NCI-H526 treated with DMSO at 0.1 percent for 48 hours (cell line): ENCODE results near the gene CEND1.

ENCODE experiments used
- DNase-seq: peaks from one replicate; lab custom pipeline; 2025; lab: John Stamatoyannopoulos, UW

CEND1 gene

GRCh38 chr11:811446-812245, 21.8 kb upstream of the CEND1 start:
- no peak for DNase-seq

GRCh38 chr11:810040-810567, 20.2 kb upstream of the CEND1 start:
- DNase-seq = no peak

GRCh38 chr11:809287-810039, 19.6 kb upstream of the CEND1 start, which contains the start of gene RPLP2:
Gene RPLP2 (plus strand): TSS chr11:809967. CDS start chr11:810235, 268 bp downstream.
- DNase-seq = peak; percentile 98

- DNase-seq = no peak
Measured at GRCh38 chr11:808427-809286, 18.8 kb upstream of the CEND1 start.

GRCh38 chr11:804599-804964, 14.7 kb upstream of the CEND1 start:
- DNase-seq = no peak

- peak; percentile 81 for DNase-seq
Measured at GRCh38 chr11:803770-804598, 14.1 kb upstream of the CEND1 start.

- no peak for DNase-seq
Measured at GRCh38 chr11:803467-803742, 13.5 kb upstream of the CEND1 start.

GRCh38 chr11:802693-803466, 13.0 kb upstream of the CEND1 start:
- no peak for DNase-seq

GRCh38 chr11:802018-802617, 12.2 kb upstream of the CEND1 start:
- no peak for DNase-seq

GRCh38 chr11:801097-801780, 11.3 kb upstream of the CEND1 start:
- no peak for DNase-seq

- DNase-seq = no peak
Measured at GRCh38 chr11:800473-800872, 10.6 kb upstream of the CEND1 start.

- no peak for DNase-seq
Measured at GRCh38 chr11:799641-800316, 9.9 kb upstream of the CEND1 start.

- DNase-seq = peak; percentile 55
Measured at GRCh38 chr11:798093-798713, 8.3 kb upstream of the CEND1 start, which contains the start of gene SLC25A22. Gene SLC25A22 (minus strand): TSS chr11:798281. CDS start chr11:795006, 3,275 bp downstream.

- peak; percentile 64 for DNase-seq
Measured at GRCh38 chr11:797296-798092, 7.6 kb upstream of the CEND1 start.

- DNase-seq = no peak
Measured at GRCh38 chr11:796565-797295, 6.8 kb upstream of the CEND1 start.

GRCh38 chr11:795634-796564, 6.0 kb upstream of the CEND1 start:
- DNase-seq = peak; percentile 65
